NOMO-1 treated with dmso at 0.1 percent for 144 hours (cell line): ENCODE results near the gene MLLT6.

Source experiments
- DNase-seq: peaks from one replicate; lab custom pipeline; 2025; ENCODE audit not compliant: unreplicated experiment; lab: John Stamatoyannopoulos, UW

Gene MLLT6

GRCh38 chr17:38761612-38762011 is 56.5 kb downstream of the MLLT6 start:
- DNase-seq: no peak

GRCh38 chr17:38762231-38762630 is 57.2 kb downstream of the MLLT6 start:
- DNase-seq: no peak

- DNase-seq: no peak
Measured at GRCh38 chr17:38766341-38766740, 61.3 kb downstream of the MLLT6 start.

GRCh38 chr17:38768417-38768816 is 63.3 kb downstream of the MLLT6 start:
- no peak for DNase-seq

GRCh38 chr17:38773258-38773657 is 68.2 kb downstream of the MLLT6 start:
- DNase-seq: no peak

GRCh38 chr17:38777641-38778250 is 72.7 kb downstream of the MLLT6 start:
- no peak for DNase-seq
